ENCODE results near the gene NUDT4.

Gene NUDT4

DNA sequence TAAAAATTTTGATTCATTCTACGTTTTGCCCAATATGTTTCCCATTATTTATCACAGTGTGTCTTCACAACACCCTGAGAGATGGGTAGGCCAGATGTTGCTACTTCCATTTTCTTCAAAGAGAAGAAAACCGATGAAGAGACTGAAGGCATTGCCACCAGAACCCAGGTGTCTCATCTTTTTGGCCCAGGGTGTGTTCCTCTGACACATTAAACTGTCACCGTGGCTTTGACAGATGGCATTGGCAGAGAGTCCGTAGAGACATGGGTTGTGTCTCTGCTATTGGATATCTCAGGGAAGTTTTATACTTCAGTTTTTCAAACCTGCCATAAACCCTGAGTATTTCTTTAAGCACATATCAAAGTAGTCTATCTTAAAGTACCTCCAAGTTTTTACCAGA lies 11.3 kb upstream of the NUDT4 start:
- in situ Hi-C loops (cut with MboI; ENCODE audit: low sequenced_read_pairs), result no loop called here

DNA sequence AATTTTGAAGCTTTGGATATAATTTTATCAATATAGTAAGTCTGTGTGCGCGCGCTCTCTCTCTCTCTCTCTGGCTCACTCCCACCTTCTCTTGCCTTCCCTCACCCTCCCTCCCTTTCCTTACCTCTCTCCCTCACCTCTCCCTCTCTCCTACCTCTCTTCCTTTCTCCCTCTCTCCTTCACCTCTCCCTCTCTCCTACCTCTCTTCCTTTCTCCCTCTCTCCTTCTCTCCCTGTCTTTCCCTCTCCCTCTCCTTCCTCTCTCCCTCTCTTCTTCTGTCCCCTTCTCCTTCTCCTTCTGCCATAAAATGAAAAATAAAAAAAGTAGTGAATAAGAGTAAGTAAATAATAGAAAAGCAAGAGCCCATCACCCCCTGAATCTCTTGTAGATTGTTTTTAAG lies 9.0 kb upstream of the NUDT4 start:
- in situ Hi-C loops (cut with MboI; ENCODE audit: low sequenced_read_pairs), result no loop called here

DNA sequence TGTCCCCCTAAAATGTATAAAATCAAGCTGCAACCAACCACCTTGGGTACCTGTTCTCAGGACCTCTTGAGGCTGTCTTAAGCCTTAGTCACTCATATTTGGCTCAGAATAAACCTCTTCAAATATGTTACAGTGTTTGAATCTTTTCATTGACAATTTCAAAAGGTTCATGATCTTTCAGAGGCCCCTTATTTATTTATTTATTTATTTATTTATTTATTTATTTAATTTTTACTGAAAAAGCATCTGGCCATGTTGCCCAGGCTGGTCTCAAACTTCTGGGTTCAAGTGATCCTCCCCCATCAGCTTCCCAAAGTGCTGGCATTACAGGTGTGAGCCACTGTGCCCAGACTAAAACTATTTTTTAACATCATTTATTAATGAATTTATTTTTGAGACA lies 8.2 kb upstream of the NUDT4 start:
- in situ Hi-C loops (cut with MboI; ENCODE audit: low sequenced_read_pairs), result no loop called here

DNA sequence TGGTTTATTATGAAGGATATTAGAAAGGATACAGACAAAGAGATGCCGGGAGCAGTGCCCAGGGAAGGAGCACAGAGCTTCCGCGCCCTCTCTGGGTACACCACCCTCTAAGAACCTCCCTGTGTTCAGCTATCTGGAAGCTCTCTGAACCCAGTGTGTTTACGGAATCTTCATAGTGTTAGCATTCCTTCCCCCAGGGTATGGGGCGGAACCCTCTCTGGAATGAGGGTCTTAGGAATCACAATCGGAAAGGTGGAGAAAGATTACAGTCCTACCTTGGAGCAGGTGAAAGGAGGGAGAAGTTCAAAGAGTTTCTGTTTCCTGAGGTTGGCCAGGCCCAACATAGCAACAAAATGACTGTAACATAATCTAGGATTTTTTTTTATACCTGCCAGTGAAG lies 6.8 kb upstream of the NUDT4 start:
- in situ Hi-C loops (cut with MboI; ENCODE audit: low sequenced_read_pairs), result no loop called here

DNA sequence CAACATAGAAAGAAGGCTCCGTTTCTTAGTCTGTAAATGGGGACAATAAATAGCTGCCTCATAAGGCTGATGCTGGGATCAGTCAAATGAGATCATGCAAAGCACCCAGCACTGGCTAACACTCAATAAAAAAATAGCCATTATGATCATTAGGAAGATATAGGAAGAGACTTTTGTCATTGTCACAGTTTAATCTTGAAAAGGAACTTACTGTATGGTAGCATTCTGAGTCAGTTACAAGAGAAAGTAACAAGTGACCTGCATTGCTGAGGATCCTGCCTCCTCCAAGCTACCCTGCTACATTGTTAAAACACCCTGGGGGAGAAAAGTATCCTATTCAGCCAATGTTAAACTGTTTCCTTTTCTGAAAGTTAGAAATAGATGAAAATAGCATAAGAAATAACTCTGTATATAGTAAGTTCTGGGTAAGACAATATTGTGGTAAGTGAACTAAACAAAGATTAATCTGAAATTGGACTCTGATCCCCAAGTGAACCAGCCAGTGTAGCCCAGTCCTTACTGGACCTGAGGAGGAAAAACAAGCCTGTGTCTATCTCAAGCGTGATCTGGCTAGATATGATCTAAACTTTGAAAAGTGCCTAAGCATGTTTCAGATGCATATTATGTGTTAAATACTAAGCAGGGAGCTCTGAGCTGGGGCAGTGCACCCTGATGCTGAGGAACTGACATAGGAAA lies 3.6 kb upstream of the NUDT4 start:
- in situ Hi-C loops (cut with MboI; ENCODE audit: low sequenced_read_pairs), result no loop called here

DNA sequence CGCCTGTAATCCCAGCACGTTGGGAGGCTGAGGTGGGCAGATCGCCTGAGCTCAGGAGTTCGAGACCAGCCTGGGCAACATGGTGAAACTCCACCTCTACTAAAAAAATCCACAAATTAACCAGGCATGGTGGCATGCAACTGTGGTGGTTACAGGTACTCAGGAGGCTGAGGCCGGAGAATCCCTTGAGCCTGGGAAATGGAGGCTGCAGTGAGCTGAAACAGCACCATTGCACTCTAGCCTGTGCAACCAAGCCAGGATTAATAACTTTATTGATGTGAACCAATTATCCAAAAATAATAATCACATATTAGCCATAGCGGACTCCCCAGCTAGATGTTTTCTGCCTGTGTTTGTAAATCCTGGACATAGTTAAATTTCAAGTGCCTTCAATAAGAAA lies 1.8 kb upstream of the NUDT4 start:
- in situ Hi-C loops (cut with MboI; ENCODE audit: low sequenced_read_pairs), result loop anchor here (25.0 kb wide), 1 partner anchor 264 kb away; no protein-coding TSS in a partner anchor

DNA sequence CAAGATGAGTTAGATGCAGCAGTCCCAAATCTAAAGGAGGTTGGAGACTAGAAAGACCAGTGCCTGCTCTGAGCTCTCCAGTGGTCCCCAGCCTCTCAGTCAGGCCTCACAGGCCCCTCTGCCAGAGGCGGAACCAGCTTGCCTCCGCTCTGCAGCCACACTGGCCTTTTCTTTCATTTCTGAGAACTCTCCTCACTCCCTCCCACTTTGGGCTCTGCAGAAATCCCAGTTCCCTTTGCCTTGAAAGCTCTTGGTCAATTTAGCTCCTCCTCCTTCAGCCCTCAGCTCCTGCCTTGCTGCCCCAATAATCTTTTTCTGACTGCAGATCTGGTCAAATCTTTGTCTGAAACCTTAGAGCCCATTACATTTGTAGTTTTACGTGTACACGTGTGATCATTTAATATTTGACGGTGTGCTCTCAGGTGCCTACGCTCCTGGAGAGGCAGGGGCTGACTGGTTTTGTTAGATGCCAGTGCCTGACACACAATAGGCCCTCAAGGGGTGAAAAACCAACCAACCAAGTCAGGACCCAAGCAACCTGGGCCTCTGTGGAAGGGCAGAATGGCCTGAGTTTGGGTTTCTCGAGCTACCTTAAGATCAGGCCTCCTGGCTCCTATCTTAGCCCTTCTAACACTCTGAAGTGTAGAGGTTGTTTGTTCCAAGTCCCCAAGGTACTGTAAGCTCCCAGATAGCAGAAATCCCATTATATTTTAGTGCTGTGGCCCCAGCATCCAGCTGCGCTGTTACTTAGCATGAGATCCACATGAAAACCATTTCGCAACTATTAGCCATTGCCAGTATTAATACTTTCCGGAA lies 1.1 kb upstream of the NUDT4 start:
- in situ Hi-C loops (cut with MboI; ENCODE audit: low sequenced_read_pairs), result loop anchor here (25.0 kb wide), 1 partner anchor 264 kb away; no protein-coding TSS in a partner anchor

DNA sequence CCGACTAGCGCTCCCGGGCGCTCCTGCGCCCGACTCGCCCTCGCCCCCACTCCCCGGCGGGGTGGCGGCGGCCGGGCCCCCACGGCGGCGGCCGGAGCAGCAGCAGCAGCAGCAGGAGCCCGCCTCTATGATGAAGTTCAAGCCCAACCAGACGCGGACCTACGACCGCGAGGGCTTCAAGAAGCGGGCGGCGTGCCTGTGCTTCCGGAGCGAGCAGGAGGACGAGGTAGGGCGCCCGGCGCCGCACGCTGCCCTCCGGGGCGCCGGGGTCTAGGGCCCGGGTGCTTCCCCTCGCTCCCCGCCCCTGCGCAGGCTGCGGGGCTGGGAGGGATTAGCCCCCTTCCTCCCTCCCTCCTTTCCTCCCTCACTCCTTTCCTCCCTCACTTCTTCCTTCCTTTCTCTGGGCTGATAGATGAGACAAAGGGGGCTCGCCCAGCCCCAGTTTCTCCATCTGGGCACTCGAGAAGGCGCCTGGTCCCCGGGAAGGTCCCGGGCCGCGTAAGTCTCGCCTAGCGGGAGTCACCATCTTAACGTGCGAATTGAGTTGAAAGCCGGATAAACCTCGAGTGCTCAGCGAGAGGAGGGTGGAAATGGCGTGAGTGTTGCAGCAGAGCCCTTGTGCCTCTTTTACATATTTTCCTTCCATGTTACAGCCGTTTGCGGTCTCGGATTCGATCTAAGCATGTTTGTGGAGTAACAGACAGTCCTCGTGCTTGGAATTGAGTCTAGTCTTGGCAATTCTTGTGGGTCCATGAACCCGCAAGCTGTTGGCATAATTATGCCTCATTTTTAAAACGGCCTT lies 672 bp downstream of the NUDT4 start:
- in situ Hi-C loops (cut with MboI; ENCODE audit: low sequenced_read_pairs), result loop anchor here (25.0 kb wide), 1 partner anchor 266 kb away; no protein-coding TSS in a partner anchor

DNA sequence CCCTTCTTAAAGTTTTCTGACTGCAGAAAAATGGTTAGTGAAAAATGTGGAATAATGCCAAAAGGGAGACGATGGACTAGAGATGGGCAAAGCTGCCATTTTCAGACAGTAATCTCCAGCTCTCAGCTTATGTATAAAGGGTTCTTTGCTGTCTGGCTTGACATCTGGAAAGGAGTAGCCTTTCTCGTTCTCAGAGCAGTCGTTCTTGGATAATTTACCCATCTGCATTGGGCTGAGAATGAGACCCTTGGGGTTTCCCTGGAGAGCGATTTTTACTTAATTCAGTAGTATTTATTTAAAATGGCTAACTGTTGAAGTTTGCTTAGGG lies 1.2 kb downstream of the NUDT4 start:
- in situ Hi-C loops (cut with MboI; ENCODE audit: low sequenced_read_pairs), result loop anchor here (25.0 kb wide), 1 partner anchor 267 kb away; no protein-coding TSS in a partner anchor

DNA sequence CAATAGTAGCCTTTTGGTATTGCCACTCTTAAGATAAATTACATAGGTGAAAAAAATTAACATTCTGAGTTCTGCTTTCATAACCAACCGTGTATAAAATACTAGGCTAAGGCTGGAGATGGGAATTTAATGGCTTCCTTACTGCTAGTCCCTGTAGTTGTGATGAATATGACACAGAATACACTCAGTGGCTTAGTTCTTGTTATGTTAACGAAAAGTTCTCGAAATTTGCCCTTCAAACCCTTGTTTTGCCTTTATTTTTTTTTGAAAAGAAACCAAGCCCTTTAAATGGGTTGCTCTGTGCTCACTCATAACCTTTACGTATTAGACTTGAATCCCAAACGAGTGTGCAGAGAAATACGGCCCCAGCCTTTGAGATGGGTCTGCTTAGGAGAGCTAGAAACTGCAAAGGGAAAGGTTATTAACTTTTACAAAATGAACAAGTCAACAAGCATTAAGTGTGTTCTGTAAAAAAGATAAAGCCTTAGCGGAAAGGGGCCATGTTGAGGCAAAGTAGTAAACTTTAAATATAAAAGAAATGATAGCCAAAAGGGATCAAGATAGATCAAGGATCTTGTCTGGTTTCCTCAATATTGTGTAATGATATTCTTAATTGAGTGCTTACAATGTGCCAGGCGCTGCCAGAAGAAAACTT lies 1.7 kb downstream of the NUDT4 start:
- in situ Hi-C loops (cut with MboI; ENCODE audit: low sequenced_read_pairs), result loop anchor here (25.0 kb wide), 1 partner anchor 267 kb away; no protein-coding TSS in a partner anchor

DNA sequence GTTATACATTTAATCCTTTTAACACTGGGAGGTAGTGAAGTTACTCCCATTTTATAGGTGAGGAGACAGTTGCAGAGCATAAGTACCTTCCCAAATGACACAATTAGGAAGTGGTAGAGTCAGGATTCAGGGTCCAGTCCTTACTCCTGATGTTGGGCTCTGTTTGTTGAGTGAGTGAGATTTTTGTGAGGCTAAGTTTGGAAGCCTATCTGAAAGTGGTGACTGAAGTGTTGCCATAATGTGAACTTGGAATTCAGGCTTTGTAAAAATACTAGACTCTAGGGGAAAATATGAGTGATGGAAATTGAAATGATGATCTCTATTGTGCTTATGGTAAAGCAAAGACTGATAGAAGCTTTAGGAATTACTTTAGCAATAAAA lies 2.2 kb downstream of the NUDT4 start:
- in situ Hi-C loops (cut with MboI; ENCODE audit: low sequenced_read_pairs), result loop anchor here (25.0 kb wide), 1 partner anchor 268 kb away; no protein-coding TSS in a partner anchor

DNA sequence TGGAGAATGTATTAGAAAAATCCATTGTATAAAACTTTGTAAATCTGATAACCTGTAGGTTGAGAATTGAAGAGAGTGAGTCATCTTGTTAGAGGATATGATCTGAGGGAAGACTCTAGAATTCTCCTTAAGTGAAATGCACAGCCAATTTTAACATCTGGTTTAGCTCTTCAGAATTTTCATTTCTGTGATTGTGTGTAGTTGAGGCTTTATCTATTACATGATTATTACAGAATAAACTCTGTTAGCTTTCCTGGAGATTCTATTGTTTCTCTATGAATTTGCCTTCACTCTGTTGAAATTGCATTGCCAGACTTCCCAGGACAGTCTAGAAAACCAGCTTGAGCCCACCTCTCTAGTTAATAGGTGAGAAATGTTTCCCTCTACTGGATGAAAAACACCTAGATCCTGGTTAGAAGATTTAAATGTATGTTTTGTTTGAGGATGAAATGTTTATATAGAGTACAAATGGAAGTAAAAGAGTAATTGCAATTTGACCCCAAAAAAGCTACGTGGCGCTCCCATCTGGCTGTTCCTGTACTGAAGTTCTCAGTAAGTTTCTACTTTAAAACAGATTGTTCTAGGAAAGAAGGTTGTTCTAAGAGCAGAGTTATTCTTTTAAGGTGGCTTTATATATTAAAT lies 2.9 kb downstream of the NUDT4 start:
- in situ Hi-C loops (cut with MboI; ENCODE audit: low sequenced_read_pairs), result loop anchor here (25.0 kb wide), 1 partner anchor 268 kb away; no protein-coding TSS in a partner anchor

DNA sequence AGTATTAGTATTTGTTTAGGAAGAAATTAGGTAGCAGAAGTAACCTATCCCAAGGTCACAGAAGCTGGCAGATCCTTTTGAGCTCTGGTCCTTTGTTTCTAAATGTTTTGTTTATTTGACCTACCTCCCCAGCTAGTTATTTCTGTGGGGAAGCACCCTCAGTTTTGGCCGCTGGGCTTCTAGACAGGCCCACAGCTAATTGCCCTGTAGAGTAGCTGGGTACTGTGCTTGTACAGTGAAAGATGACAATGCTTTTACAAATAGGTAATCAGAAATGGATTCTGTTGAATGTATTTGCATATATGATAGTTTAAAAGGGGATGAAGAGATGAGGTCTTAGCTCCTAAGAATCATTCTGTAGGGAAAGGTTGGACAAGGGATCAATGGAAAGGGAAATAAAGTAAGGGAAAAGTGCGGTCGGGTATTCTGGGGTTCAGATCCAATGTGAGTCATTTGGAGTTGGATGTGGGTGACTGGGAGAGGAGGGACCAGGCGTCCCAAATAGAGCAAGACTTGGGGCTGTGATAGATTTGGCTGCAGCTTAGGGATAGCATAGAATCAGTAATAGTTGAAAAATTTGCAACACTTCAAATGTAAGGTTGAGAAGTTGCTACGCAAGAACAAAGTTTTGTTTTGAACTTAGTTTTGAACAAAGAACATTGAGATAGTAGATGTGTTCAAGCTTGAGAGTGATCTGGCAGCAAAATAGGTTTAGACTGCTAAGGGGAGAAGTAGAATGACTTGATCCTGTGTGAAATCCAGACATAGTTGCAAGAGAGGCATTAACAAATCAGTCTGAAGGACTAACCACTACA lies 3.6 kb downstream of the NUDT4 start:
- in situ Hi-C loops (cut with MboI; ENCODE audit: low sequenced_read_pairs), result loop anchor here (25.0 kb wide), 1 partner anchor 269 kb away; no protein-coding TSS in a partner anchor

DNA sequence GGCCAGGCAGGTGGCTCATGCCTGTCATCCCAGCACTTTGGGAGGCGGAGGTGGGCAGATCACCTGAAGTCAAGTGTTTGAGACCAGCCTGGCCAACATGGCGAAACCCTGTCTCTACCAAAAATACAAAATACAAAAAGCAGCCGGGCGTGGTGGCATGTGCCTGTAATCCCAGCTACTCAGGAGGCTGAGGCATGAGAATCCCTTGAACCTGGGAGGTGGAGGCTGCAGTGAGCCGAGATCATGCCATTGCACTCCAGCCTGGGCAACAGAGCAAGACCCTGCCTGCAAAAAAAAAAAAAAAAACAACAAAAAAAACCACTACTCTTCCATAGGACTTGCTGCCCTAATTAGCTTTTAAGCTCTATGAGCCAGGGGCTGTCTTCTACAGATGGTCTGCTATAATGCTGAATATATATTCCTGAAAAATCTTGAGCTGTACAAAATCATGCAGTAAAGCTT lies 4.3 kb downstream of the NUDT4 start:
- in situ Hi-C loops (cut with MboI; ENCODE audit: low sequenced_read_pairs), result loop anchor here (25.0 kb wide), 1 partner anchor 270 kb away; no protein-coding TSS in a partner anchor

DNA sequence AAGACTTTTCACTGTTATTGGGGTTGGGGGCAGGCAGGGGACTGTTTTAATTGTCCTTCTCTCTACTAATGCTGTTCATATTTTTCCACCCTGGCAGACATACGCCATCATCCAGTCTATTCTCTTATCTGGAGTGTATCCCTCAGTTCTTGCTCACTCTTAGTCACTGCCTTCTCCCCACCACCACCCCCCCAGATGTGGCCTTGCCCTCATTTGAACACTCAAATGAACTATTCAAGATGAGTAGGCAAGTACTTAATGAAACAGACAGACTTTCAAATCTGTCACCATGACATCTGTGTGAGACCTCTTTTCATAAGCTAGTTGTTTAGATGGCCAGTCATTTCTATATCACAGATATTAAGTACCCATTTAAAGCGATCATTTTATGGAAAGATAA lies 10.1 kb downstream of the NUDT4 start:
- in situ Hi-C loops (cut with MboI; ENCODE audit: low sequenced_read_pairs), result loop anchor here (25.0 kb wide), 1 partner anchor 275 kb away; no protein-coding TSS in a partner anchor

DNA sequence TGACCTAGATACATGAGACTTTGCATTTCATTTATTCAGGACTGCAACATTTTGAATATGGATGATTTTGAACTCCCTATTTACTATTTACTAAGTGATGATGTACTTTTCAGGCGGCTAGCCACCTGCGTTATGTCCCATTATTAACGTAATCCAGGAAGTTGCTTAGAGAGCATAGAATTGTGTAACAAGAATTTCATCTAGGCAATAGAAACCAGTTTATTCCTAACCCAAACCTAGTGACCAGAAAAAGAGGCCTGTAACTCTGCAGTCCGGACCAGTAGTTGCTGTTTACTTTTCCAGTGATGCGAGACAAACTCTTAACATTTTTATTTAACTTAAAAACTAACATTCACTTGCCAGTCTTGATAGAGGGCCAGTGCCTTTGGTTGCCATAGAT lies 12.3 kb downstream of the NUDT4 start:
- in situ Hi-C loops (cut with MboI; ENCODE audit: low sequenced_read_pairs), result loop anchor here (25.0 kb wide), 1 partner anchor 278 kb away; no protein-coding TSS in a partner anchor

DNA sequence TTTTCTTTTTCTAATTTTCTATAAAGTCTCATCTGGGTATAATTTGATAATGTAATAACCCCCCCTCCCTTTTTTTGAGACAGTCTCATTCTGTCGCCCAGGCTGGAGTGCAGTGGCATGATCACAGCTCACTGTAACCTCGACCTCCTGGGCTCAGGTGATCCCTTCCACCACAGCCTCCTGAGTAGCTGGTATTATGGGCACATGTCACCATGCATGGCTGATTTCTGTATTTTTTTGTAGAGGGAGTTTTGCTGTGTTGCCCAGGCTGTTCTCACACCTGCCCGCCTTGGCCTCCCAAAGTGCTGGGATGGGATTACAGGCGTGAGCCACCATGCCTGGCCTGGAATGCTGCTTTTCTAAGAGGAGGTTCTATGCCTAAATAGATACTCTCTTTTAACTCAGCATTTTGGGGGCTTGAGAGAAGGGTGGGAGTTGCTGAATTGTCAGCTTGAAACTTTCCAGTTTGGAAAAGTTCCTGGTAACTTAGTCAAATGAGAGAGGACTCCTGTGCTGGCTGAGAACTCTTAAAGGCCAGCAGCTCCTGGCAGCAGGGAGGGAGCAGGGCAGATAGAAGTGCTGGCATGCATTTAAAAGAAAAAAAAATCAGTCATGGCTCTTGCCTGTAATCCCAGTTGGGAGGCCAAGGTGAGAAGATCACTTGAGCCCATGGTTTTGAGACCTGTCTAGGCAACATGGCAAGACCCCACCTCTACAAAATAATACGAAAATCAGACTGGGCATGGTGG lies 13.0 kb downstream of the NUDT4 start:
- in situ Hi-C loops (cut with MboI; ENCODE audit: low sequenced_read_pairs), result loop anchor here (25.0 kb wide), 1 partner anchor 278 kb away; no protein-coding TSS in a partner anchor

DNA sequence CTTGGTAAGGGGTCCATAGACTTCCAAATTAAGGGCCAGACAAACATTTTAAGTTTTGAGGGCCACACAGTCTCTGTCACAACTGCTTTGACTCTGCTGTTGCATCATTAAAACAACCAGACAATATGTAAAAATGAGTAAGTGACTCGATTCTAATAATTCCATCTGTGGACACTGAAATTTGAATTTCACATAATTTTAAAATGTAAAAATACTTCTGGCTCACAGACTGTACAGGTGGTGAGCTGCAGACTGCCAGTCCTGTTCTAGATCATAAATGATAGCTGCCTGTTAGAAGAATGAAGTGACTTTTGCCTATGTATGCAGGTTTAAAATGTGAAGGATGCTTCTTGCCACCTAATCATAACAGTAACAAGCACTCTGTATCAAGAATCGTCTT lies 15.7 kb downstream of the NUDT4 start:
- in situ Hi-C loops (cut with MboI; ENCODE audit: low sequenced_read_pairs), result loop anchor here (25.0 kb wide), 1 partner anchor 281 kb away; no protein-coding TSS in a partner anchor
